ENCODE measurements around the gene KRT33A.
"Not testable (repeated sequence)": the region's sequence is repeated elsewhere in the genome, so short reads cannot be mapped to it uniquely, and the experiment has no call there.

Gene KRT33A

DNA sequence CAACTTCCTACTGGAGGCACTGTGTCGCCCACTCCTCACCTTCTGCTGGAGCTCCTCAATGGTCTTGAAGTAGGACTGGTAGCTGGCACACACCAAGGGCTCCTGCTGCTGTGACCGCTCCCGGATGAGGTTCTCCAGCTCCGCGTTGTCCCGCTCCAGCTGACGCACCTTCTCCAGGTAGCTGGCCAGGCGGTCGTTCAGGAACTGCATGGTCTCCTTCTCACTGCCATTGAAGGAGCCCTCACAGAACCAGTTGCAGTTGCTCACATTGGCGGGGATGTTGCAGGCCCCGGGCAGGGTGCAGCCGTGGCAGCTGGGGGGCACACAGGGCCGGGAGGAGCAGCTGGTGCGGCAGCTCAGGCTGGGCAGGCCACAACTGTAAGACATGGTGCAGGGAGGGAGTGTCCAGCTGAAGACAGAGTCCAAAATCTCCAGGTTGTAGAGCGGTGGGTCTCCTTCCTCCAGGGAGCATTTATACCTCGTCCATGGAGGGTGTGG lies at the start of gene KRT33A:
KRT33A (minus strand) TSS at position 448 of the 498 bp plus-strand sequence; CDS start at position 387, 61 bp downstream.
- not testable (repeated sequence) for H3K4me3 ChIP-seq (ENCODE audit: low read depth, low read length); DNase-seq (ENCODE audit: low read depth)

GRCh38 chr17:41396996-41397660 lies 46.5 kb upstream of the KRT33A start, which contains the start of gene KRT31:
Gene KRT31 (minus strand): TSS chr17:41397608. CDS start chr17:41397539, 69 bp downstream.
- DNase-seq (ENCODE audit: low read depth) = no peak
- TF ChIP-seq POLR2A (IDR thresholded peaks at IDR 0.05; ENCODE audit: extremely low read depth, insufficient read length) (no peak), MYC (IDR thresholded peaks at IDR 0.05; ENCODE audit: low read depth, low read length) (no peak), CTCF (IDR thresholded peaks at IDR 0.05; ENCODE audit: low read depth, low read length) (no peak)
- TF ChIP-seq, protein P1, sequence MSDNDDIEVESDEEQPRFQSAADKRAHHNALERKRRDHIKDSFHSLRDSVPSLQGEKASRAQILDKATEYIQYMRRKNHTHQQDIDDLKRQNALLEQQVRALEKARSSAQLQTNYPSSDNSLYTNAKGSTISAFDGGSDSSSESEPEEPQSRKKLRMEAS (IDR thresholded peaks at IDR 0.05; ENCODE audit: low read depth, low read length) = no peak

GRCh38 chr17:41396340-41396739 lies 45.7 kb upstream of the KRT33A start:
- no peak overlapping the region for H3K4me3 ChIP-seq (ENCODE audit: low read depth, low read length)
- no peak for DNase-seq (ENCODE audit: low read depth)
- TF ChIP-seq, protein P1 (IDR thresholded peaks at IDR 0.05; ENCODE audit: low read depth, low read length) = no peak
- no peak for TF ChIP-seq CTCF (IDR thresholded peaks at IDR 0.05; ENCODE audit: low read depth, low read length)
- TF ChIP-seq POLR2A (IDR thresholded peaks at IDR 0.05; ENCODE audit: extremely low read depth, insufficient read length) = no peak
- TF ChIP-seq MYC (IDR thresholded peaks at IDR 0.05; ENCODE audit: low read depth, low read length) = no peak

More at GRCh38 chr17:41396996-41397660, 46.5 kb upstream of the KRT33A start, which contains the start of gene KRT31:
- H3K4me3 ChIP-seq (ENCODE audit: low read depth, low read length) = no peak within 1 kb of the TSS

GRCh38 chr17:41395611-41396010 lies 45.0 kb upstream of the KRT33A start:
- TF ChIP-seq POLR2A (IDR thresholded peaks at IDR 0.05; ENCODE audit: extremely low read depth, insufficient read length) (no peak), CTCF (IDR thresholded peaks at IDR 0.05; ENCODE audit: low read depth, low read length) (no peak), MYC (IDR thresholded peaks at IDR 0.05; ENCODE audit: low read depth, low read length) (no peak)
- TF ChIP-seq, protein P1 (IDR thresholded peaks at IDR 0.05; ENCODE audit: low read depth, low read length) = no peak
- DNase-seq (ENCODE audit: low read depth) = no peak
- no peak overlapping the region for H3K4me3 ChIP-seq (ENCODE audit: low read depth, low read length)

DNA sequence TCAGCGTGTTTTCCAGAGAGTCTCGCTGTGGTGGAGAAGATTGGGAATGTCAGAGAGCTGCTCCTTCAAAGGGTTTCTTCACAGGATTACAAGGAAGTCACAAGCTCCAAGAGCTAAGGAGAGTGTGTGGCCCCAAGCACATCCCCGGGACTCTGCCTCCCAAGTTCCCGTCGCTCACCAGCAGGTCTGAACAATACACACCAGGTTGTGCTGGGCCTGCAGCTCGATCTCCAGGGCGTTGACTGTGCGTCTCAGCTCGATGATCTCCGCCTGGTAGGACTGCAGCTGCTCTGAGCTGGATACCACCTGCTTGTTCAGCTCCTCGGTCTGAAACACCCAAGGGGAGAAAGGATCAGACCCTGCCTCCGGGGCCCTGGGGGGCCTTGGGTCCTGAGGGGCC lies 44.4 kb upstream of the KRT33A start:
- not testable (repeated sequence) for H3K4me3 ChIP-seq (ENCODE audit: low read depth, low read length); DNase-seq (ENCODE audit: low read depth)

- TF ChIP-seq POLR2A (IDR thresholded peaks at IDR 0.05; ENCODE audit: extremely low read depth, insufficient read length) = no peak
- TF ChIP-seq, protein P1 (IDR thresholded peaks at IDR 0.05; ENCODE audit: low read depth, low read length) = no peak
- no peak for TF ChIP-seq MYC (IDR thresholded peaks at IDR 0.05; ENCODE audit: low read depth, low read length)
- no peak for DNase-seq (ENCODE audit: low read depth)
- no peak overlapping the region for H3K4me3 ChIP-seq (ENCODE audit: low read depth, low read length)
Observed at GRCh38 chr17:41394254-41394996, 43.8 kb upstream of the KRT33A start.

DNA sequence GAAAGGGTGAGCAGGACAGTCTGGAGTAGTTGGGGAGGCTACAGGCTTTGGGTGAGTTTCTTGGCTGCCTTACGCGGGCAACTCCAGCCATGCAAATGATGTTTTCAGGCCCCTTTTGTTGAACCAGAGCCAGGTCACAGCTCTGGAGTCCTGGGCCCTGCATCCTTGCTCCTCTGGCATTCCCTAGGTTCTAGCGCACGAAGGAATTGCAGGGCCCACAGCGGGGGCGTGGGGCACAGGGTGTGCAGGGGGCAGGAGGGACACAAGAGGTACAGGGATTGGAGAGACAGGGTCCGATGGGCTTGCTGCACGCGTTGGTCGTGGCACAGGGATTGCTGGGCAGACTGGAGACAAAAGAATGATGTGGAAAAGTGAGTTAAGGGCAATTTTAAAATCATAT lies 43.2 kb upstream of the KRT33A start:
- H3K4me3 ChIP-seq (ENCODE audit: low read depth, low read length) = no peak overlapping the region
- no peak for DNase-seq (ENCODE audit: low read depth)
- TF ChIP-seq POLR2A (IDR thresholded peaks at IDR 0.05; ENCODE audit: extremely low read depth, insufficient read length) (no peak), MYC (IDR thresholded peaks at IDR 0.05; ENCODE audit: low read depth, low read length) (no peak), CTCF (IDR thresholded peaks at IDR 0.05; ENCODE audit: low read depth, low read length) (no peak)
- TF ChIP-seq, protein P1 (IDR thresholded peaks at IDR 0.05; ENCODE audit: low read depth, low read length) = no peak
